SJCRH30 (cell line): Measurements from ENCODE around the gene SEPHS1. TPM values are rescaled to one million over a fixed set of nuclear protein-coding genes. Genes with fewer than 3 reads are reported as not detected.

Experiments used
- DNase-seq, 2 experiments: peaks; one replicate each; pipeline ENCODE4 v3.0.0-alpha.2; 2015 to 2020
- H3K27ac ChIP-seq: fragments of 250-450 bp; sonication (Bioruptor Pico); 2 replicates; pipeline ENCODE4 v1.5.1; 2020; ENCODE audit warnings: mild to moderate bottlenecking, moderate library complexity
- H3K27me3 ChIP-seq: fragments of 250-450 bp; sonication (Bioruptor Pico); 2 replicates; pipeline ENCODE4 v1.5.1; 2020; ENCODE audit warnings: mild to moderate bottlenecking, moderate library complexity
- H3K36me3 ChIP-seq: fragments of 250-450 bp; sonication (Bioruptor Pico); 2 replicates; pipeline ENCODE4 v1.5.1; 2020; ENCODE audit warnings: mild to moderate bottlenecking, moderate library complexity
- H3K4me1 ChIP-seq: fragments of 250-450 bp; sonication (Bioruptor Pico); 2 replicates; pipeline ENCODE4 v1.5.1; 2020; ENCODE audit warnings: mild to moderate bottlenecking, moderate library complexity
- H3K4me3 ChIP-seq: fragments of 250-450 bp; sonication (Bioruptor Pico); 2 replicates; pipeline ENCODE4 v1.5.1; 2020; ENCODE audit warnings: mild to moderate bottlenecking, moderate library complexity
- H3K9me3 ChIP-seq: fragments of 250-450 bp; sonication (Bioruptor Pico); replicated peaks from 2 replicates; pipeline ENCODE4 v1.5.1; 2020; ENCODE audit warnings: mild to moderate bottlenecking, moderate library complexity
- total RNA-seq: library from RNA; depleted of rRNA; stranded (reverse); fragments of >200 nt; shearing (Covaris generic); gene quantifications from 2 replicates; pipeline ENCODE4 v1.2.3, GENCODE V29; 2014

The SEPHS1 gene
- total RNA-seq, 1 experiment from 2014 or later, result 106 TPM

GRCh38 chr10:13375791-13376190, 27.7 kb upstream of the SEPHS1 start:
- DNase-seq, result no peak

GRCh38 chr10:13373644-13374043, 25.6 kb upstream of the SEPHS1 start:
- Histone ChIP-seq H3K9me3 (no peaks in the 10 kb centered on the region), H3K4me3 (no peak overlapping the region), H3K4me1 (no peaks in the 10 kb centered on the region), H3K36me3 (no peaks in the 10 kb centered on the region), H3K27ac (no peak overlapping the region), H3K27me3 (no peaks in the 10 kb centered on the region)
- no peak for DNase-seq

More at GRCh38 chr10:13375791-13376190, 27.7 kb upstream of the SEPHS1 start:
- H3K9me3 ChIP-seq, result no peaks in the 10 kb centered on the region
- H3K27me3 ChIP-seq, result no peaks in the 10 kb centered on the region
- no peaks in the 10 kb centered on the region for H3K36me3 ChIP-seq
- no peak overlapping the region for H3K4me3 ChIP-seq
- no peak overlapping the region for H3K27ac ChIP-seq
- H3K4me1 ChIP-seq, result no peaks in the 10 kb centered on the region

GRCh38 chr10:13372524-13372923, 24.4 kb upstream of the SEPHS1 start:
- H3K9me3 ChIP-seq, result no peaks in the 10 kb centered on the region
- no peaks in the 10 kb centered on the region for H3K36me3 ChIP-seq
- H3K27ac ChIP-seq, result no peak overlapping the region
- no peak overlapping the region for H3K4me3 ChIP-seq
- no peaks in the 10 kb centered on the region for H3K27me3 ChIP-seq
- no peak for DNase-seq
- no peaks in the 10 kb centered on the region for H3K4me1 ChIP-seq

- no peak overlapping the region for H3K4me3 ChIP-seq
- no peak overlapping the region for H3K27ac ChIP-seq
- peak; percentile 68 to 94 for DNase-seq
- H3K36me3 ChIP-seq, result no peaks in the 10 kb centered on the region
- H3K27me3 ChIP-seq, result no peaks in the 10 kb centered on the region
- H3K9me3 ChIP-seq, result no peaks in the 10 kb centered on the region
- H3K4me1 ChIP-seq, result no peaks in the 10 kb centered on the region
Measured at GRCh38 chr10:13371897-13372470, 23.9 kb upstream of the SEPHS1 start.

GRCh38 chr10:13366891-13367290, 18.8 kb upstream of the SEPHS1 start:
- DNase-seq, result no peak
- no peaks in the 10 kb centered on the region for H3K9me3 ChIP-seq
- H3K27ac ChIP-seq, result no peak overlapping the region

GRCh38 chr10:13365831-13366230, 17.7 kb upstream of the SEPHS1 start:
- no peak overlapping the region for H3K4me3 ChIP-seq
- no peaks in the 10 kb centered on the region for H3K4me1 ChIP-seq
- H3K9me3 ChIP-seq, result no peaks in the 10 kb centered on the region
- H3K27ac ChIP-seq, result no peak overlapping the region
- H3K36me3 ChIP-seq, result no peaks in the 10 kb centered on the region
- H3K27me3 ChIP-seq, result no peaks in the 10 kb centered on the region
- no peak for DNase-seq

More at GRCh38 chr10:13366891-13367290, 18.8 kb upstream of the SEPHS1 start:
- Histone ChIP-seq H3K4me1 (no peaks in the 10 kb centered on the region), H3K27me3 (no peaks in the 10 kb centered on the region), H3K36me3 (no peaks in the 10 kb centered on the region), H3K4me3 (no peak overlapping the region)

- Histone ChIP-seq H3K36me3 (no peaks in the 10 kb centered on the region), H3K9me3 (no peaks in the 10 kb centered on the region), H3K4me1 (no peaks in the 10 kb centered on the region), H3K27me3 (no peaks in the 10 kb centered on the region), H3K27ac (no peak overlapping the region), H3K4me3 (no peak overlapping the region)
- no peak for DNase-seq
Measured at GRCh38 chr10:13365243-13365642, 17.1 kb upstream of the SEPHS1 start.

- H3K4me1 ChIP-seq, result no peaks in the 10 kb centered on the region
Measured at GRCh38 chr10:13360587-13360986, 12.5 kb upstream of the SEPHS1 start.

GRCh38 chr10:13356392-13356791, 8.3 kb upstream of the SEPHS1 start:
- Histone ChIP-seq H3K9me3 (no peaks in the 10 kb centered on the region), H3K36me3 (no peaks in the 10 kb centered on the region), H3K27me3 (no peaks in the 10 kb centered on the region), H3K27ac (no peak overlapping the region), H3K4me1 (no peaks in the 10 kb centered on the region), H3K4me3 (no peak overlapping the region)
- no peak for DNase-seq

More at GRCh38 chr10:13360587-13360986, 12.5 kb upstream of the SEPHS1 start:
- no peak for DNase-seq
- no peak overlapping the region for H3K4me3 ChIP-seq
- H3K36me3 ChIP-seq, result no peaks in the 10 kb centered on the region
- no peak overlapping the region for H3K27ac ChIP-seq
- H3K9me3 ChIP-seq, result no peaks in the 10 kb centered on the region
- no peaks in the 10 kb centered on the region for H3K27me3 ChIP-seq

GRCh38 chr10:13354783-13355182, 6.7 kb upstream of the SEPHS1 start:
- no peak overlapping the region for H3K27ac ChIP-seq
- DNase-seq, result no peak
- H3K36me3 ChIP-seq, result no peaks in the 10 kb centered on the region
- H3K4me3 ChIP-seq, result no peak overlapping the region
- no peaks in the 10 kb centered on the region for H3K27me3 ChIP-seq
- H3K4me1 ChIP-seq, result 0 out of 2 replicates have a peak, but pooled peaks cover 3% of the 10 kb centered on the region
- H3K9me3 ChIP-seq, result no peaks in the 10 kb centered on the region

- no peak overlapping the region for H3K4me3 ChIP-seq
- no peaks in the 10 kb centered on the region for H3K36me3 ChIP-seq
Measured at GRCh38 chr10:13352519-13352918, 4.4 kb upstream of the SEPHS1 start.

GRCh38 chr10:13351340-13351915, 3.3 kb upstream of the SEPHS1 start:
- Histone ChIP-seq H3K36me3 (no peaks in the 10 kb centered on the region), H3K4me3 (no peak overlapping the region), H3K9me3 (no peaks in the 10 kb centered on the region), H3K27ac (no peak overlapping the region), H3K4me1 (0 out of 2 replicates have a peak, but pooled peaks cover 3% of the 10 kb centered on the region), H3K27me3 (no peaks in the 10 kb centered on the region)
- DNase-seq, result no peak

More at GRCh38 chr10:13352519-13352918, 4.4 kb upstream of the SEPHS1 start:
- Histone ChIP-seq H3K27ac (no peak overlapping the region), H3K4me1 (0 out of 2 replicates have a peak, but pooled peaks cover 3% of the 10 kb centered on the region), H3K9me3 (no peaks in the 10 kb centered on the region), H3K27me3 (no peaks in the 10 kb centered on the region)
- no peak for DNase-seq

- H3K27ac ChIP-seq, result peak overlapping the region; percentile 94
Measured at GRCh38 chr10:13349463-13350274, 1.6 kb upstream of the SEPHS1 start.

GRCh38 chr10:13347500-13348156, 465 bp downstream of the SEPHS1 start:
- peak; percentile 67 to 72 for DNase-seq
- H3K9me3 ChIP-seq, result no peaks in the 10 kb centered on the region
- H3K4me3 ChIP-seq, result peak overlapping the region; percentile 72
- H3K27ac ChIP-seq, result peak overlapping the region; percentile 94; the same call in 1 of the 2 replicates
- H3K27me3 ChIP-seq, result no peaks in the 10 kb centered on the region
- H3K4me1 ChIP-seq, result peaks cover 8% of the 10 kb centered on the region; the same call in 1 of the 2 replicates
- peaks cover 13% of the 10 kb centered on the region; the same call in 1 of the 2 replicates for H3K36me3 ChIP-seq

More at GRCh38 chr10:13349463-13350274, 1.6 kb upstream of the SEPHS1 start:
- DNase-seq, result peak; percentile 38 to 55
- Histone ChIP-seq H3K27me3 (no peaks in the 10 kb centered on the region), H3K36me3 (no peaks in the 10 kb centered on the region; the same call in 1 of the 2 replicates), H3K4me1 (peaks cover 8% of the 10 kb centered on the region; the same call in 1 of the 2 replicates), H3K9me3 (no peaks in the 10 kb centered on the region), H3K4me3 (peak overlapping the region; percentile 72)
